K562 (cell line): ENCODE data around the gene VMA21. TPM values are rescaled to one million over a fixed set of nuclear protein-coding genes. Genes with fewer than 3 reads are reported as not detected.

Experiments
- ATAC-seq: fragments of 200-7000 bp; cut with Tn5 transposase; 3 replicates; pipeline ENCODE4 v1.9.1; 2020; ENCODE audit warnings: moderate library complexity
- BruUV-seq: library from RNA; stranded (reverse); fragments of 400-500 nt; replicated peaks from 2 replicates; lab custom pipeline; 2021; lab: Mats Ljungman, UMichigan
- CTCF ChIA-PET: fragments of 300-600 bp; formaldehyde crosslinking; extraction: SDS; loops from one replicate; lab custom pipeline; 2021; ENCODE audit warnings: low intra/inter-chr PET ratio; lab: Yijun Ruan, JAX
- POLR2A ChIA-PET: fragments of 300-600, 350-650 bp; sonication (Branson Sonifier 250); formaldehyde crosslinking; extraction: SDS; loops from one replicate; lab custom pipeline; 2021; ENCODE audit warnings: antibody characterized with exemption, inconsistent platforms; lab: Yijun Ruan, JAX
- DNase-seq, 4 experiments: peaks; one replicate each; pipeline versions ENCODE4 v3.0.0 to v3.0.0-alpha.2; 2011 to 2018; ENCODE audit warnings: low spot score in 3 of 4, mixed read lengths in 3 of 4; ENCODE audit errors: extremely low read depth in 1 of 4
- FAIRE-seq: peaks from 2 replicates; lab custom pipeline; 2011; peaks lifted over from hg19 to GRCh38; lab: Jason Lieb, UNC
- H2AFZ ChIP-seq: 2 replicates; pipeline ENCODE4 v1.6.0; 2011; ENCODE audit warnings: low read depth, low read length, control low read depth, inconsistent platforms
- H3K27ac ChIP-seq: fragments of 200-600 bp; 3 replicates; pipeline ENCODE4 v1.8.0; 2011; ENCODE audit warnings: low read depth, mild to moderate bottlenecking, control low read depth, inconsistent platforms, low read length, moderate library complexity, mixed read lengths; ENCODE audit errors: extremely low read depth
- H3K27me3 ChIP-seq, 2 experiments: fragments of 300-600 bp in 1 of 2; 2 replicates in 1 of 2; 3 replicates in 1 of 2; pipeline versions ENCODE4 v1.6.0 to v1.8.0; 2011; ENCODE audit warnings: inconsistent platforms in 2 of 2, low read length in 2 of 2, mild to moderate bottlenecking in 1 of 2, mixed read lengths in 1 of 2, moderate library complexity in 1 of 2; ENCODE audit not compliant: control insufficient read depth in 2 of 2, insufficient read depth in 2 of 2
- H3K36me3 ChIP-seq: fragments of 300-600 bp; 3 replicates; pipeline ENCODE4 v1.8.0; 2011; ENCODE audit warnings: mild to moderate bottlenecking, low read length, inconsistent platforms; ENCODE audit not compliant: control insufficient read depth, insufficient read depth
- H3K4me1 ChIP-seq, 2 experiments: fragments of 200-600 bp in 1 of 2; replicated peaks in 1 of 2; 2 replicates in 1 of 2; 3 replicates in 1 of 2; pipeline versions ENCODE4 v1.5.1 to v1.8.0; 2011; ENCODE audit warnings: inconsistent platforms in 2 of 2, low read length in 2 of 2, mild to moderate bottlenecking in 1 of 2, mixed read lengths in 1 of 2, moderate library complexity in 1 of 2; ENCODE audit not compliant: control insufficient read depth in 2 of 2, insufficient read depth in 2 of 2
- H3K4me2 ChIP-seq: 2 replicates; pipeline ENCODE4 v1.6.1; 2011; ENCODE audit warnings: low read length, control low read depth, inconsistent platforms, mixed read lengths; ENCODE audit not compliant: insufficient read depth
- H3K4me3 ChIP-seq: fragments of 200-600 bp; sonication (generic), shearing (Covaris generic); 2 replicates; pipeline ENCODE4 v1.5.1; 2016; ENCODE audit warnings: control low read depth, inconsistent platforms
- H3K79me2 ChIP-seq: fragments of 200-600 bp; 3 replicates; pipeline ENCODE4 v1.8.0; 2011; ENCODE audit warnings: low read length, inconsistent platforms; ENCODE audit not compliant: control insufficient read depth, insufficient read depth
- H3K9ac ChIP-seq, 2 experiments: 2 replicates each; pipeline versions ENCODE4 v1.6.0 to v1.6.1; 2011; ENCODE audit warnings: low read depth in 2 of 2, low read length in 2 of 2, control low read depth in 1 of 2, inconsistent platforms in 1 of 2, mild to moderate bottlenecking in 1 of 2, mixed read lengths in 1 of 2; ENCODE audit not compliant: insufficient read depth in 1 of 2
- H3K9me1 ChIP-seq: one replicate; pipeline ENCODE4 v1.6.0; 2011; ENCODE audit warnings: inconsistent platforms, mild to moderate bottlenecking, low read length, moderate library complexity; ENCODE audit not compliant: control insufficient read depth, insufficient read depth
- H3K9me3 ChIP-seq: replicated peaks from 2 replicates; pipeline ENCODE4 v1.5.1; 2011; ENCODE audit warnings: low read depth, low read length, inconsistent platforms; ENCODE audit not compliant: control insufficient read depth, insufficient read depth
- H4K20me1 ChIP-seq: replicated peaks from 2 replicates; pipeline ENCODE4 v1.6.1; 2011; ENCODE audit warnings: low read length, inconsistent platforms, mixed read lengths; ENCODE audit not compliant: control insufficient read depth, insufficient read depth
- BCOR ChIP-seq: fragments of 450-650 bp; IDR thresholded peaks from 2 replicates; pipeline ENCODE4 v1.6.1; 2016
- ELF1 ChIP-seq: fragments of 200-800 bp; sonication (Bioruptor generic); IDR thresholded peaks from 2 replicates; pipeline ENCODE4 v1.6.1; 2016; ENCODE audit warnings: missing genetic modification characterization, missing compliant biosample characterization
- FOXP1 ChIP-seq: sonication (generic); formaldehyde crosslinking; IDR thresholded peaks from 2 replicates; pipeline ENCODE4 v1.8.0; 2022; ENCODE audit warnings: mild to moderate bottlenecking, missing genetic modification reagents
- HSF4 ChIP-seq: fragments of 250-450 bp; sonication (Bioruptor Pico); IDR thresholded peaks from 2 replicates; pipeline ENCODE4 v2.1.2; 2022; ENCODE audit warnings: mild to moderate bottlenecking, moderate library complexity, borderline replicate concordance
- NR2C2 ChIP-seq, 2 experiments: fragments of 200-800 bp in 1 of 2; sonication (Bioruptor generic) in 1 of 2; sonication (generic) in 1 of 2; formaldehyde crosslinking in 1 of 2; IDR thresholded peaks; 2 replicates each; pipeline versions ENCODE4 v1.6.1 to v1.8.0; 2016 to 2022; ENCODE audit warnings: mild to moderate bottlenecking in 1 of 2, missing compliant biosample characterization in 1 of 2, missing genetic modification characterization in 1 of 2, missing genetic modification reagents in 1 of 2
- PTRF ChIP-seq: fragments of 450-650 bp; IDR thresholded peaks from 2 replicates; pipeline ENCODE4 v1.6.1; 2016; ENCODE audit warnings: mild to moderate bottlenecking, missing genetic modification characterization, missing compliant biosample characterization
- ZC3H11A ChIP-seq: IDR thresholded peaks from 2 replicates; pipeline ENCODE4 v1.6.1; 2012; ENCODE audit warnings: low read depth, low read length, improper control_type of control experiment
- ZNF133 ChIP-seq: fragments of 250-450 bp; sonication (Bioruptor Pico); IDR thresholded peaks from 2 replicates; pipeline ENCODE4 v1.4.0; 2020; ENCODE audit warnings: mild to moderate bottlenecking
- WGBS: fragments of 100-300 bp; shearing (Covaris generic); methylation state at CpG from one replicate; pipeline ENCODE4 v1.1.6; 2016; ENCODE audit warnings: low coverage, mixed read lengths; ENCODE audit not compliant: insufficient coverage; ENCODE audit errors: missing lambda C conversion rate; 5-methylcytosine and 5-hydroxymethylcytosine counted together
- in situ Hi-C: fragments of 300-500 bp; cut with MboI; formaldehyde crosslinking; loops from 4 replicates; pipeline ENCODE4 v1.15.0; 2018; ENCODE audit warnings: inconsistent platforms, mixed read lengths
- intact Hi-C: fragments of 100-400 bp; cut with micrococcal nuclease; formaldehyde crosslinking; loops from 2 replicates; pipeline ENCODE4 v1.14.2; 2022
- polyA plus RNA-seq, 8 experiments: library from polyadenylated mRNA; depleted of rRNA in 4 of 8; stranded (reverse) in 5 of 8; unstranded in 3 of 8; fragments of >200 nt; fragmentation: Nextera tagmentation in 2 of 8; fragmentation: Illumina TruSeq in 1 of 8; extraction: Ambion mirVana in 2 of 8; extraction: Trizol in 1 of 8; gene quantifications; 2 replicates each; pipeline versions ENCODE4 v1.2.1 to v1.2.3, GENCODE V29; 2011 to 2014; ENCODE audit warnings: inconsistent platforms in 1 of 8, missing spikeins in 1 of 8
- total RNA-seq, 7 experiments: library from RNA; depleted of rRNA in 6 of 7; stranded (reverse); fragments of >200 nt in 6 of 7; fragmentation: Illumina TruSeq in 2 of 7; extraction: Trizol in 2 of 7; gene quantifications; 2 replicates each; pipeline versions ENCODE4 v1.2.1 to v1.2.3, GENCODE V29; 2011 to 2021; ENCODE audit warnings: low replicate concordance in 1 of 7
- TF ChIP-seq, protein P1 (sequence below): fragments of 250-450 bp; sonication (Bioruptor Pico); IDR thresholded peaks from 2 replicates; pipeline ENCODE4 v1.4.0; 2020; ENCODE audit warnings: mild to moderate bottlenecking, moderate library complexity, borderline replicate concordance

The VMA21 gene
- total and polyA plus RNA-seq, 9 of the 15 experiments (the other 6 are each of a cell fraction or from before 2014, with no cell fraction given) = 17.5 to 101 (median 47.5) TPM

DNA sequence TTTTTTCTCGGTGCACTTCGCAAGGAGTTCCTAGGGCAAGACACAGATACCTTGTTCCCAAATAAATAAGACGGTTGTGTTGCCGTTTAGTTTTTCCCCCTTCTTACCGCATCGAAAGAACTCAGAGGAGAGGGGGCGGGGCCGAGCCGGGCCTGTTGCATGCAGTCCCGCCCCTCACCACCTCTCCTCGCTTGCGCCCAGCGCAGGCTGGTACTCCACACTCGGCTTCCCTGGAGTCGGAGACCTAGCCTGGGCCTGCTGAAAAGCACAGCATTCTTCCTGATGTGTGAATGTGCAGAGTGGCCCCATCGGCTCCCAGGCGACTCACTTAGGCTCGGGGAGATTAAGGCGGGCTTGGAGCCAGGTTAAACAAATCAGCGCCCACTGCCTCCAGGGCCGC lies 26.1 kb upstream of the VMA21 start (continued):
- TF ChIP-seq ZNF133 (CRISPR knock-in tag) (no peak), ELF1 (tag) (no peak), BCOR (no peak), FOXP1 (CRISPR knock-in tag) (no peak)
- TF ChIP-seq, protein P1, sequence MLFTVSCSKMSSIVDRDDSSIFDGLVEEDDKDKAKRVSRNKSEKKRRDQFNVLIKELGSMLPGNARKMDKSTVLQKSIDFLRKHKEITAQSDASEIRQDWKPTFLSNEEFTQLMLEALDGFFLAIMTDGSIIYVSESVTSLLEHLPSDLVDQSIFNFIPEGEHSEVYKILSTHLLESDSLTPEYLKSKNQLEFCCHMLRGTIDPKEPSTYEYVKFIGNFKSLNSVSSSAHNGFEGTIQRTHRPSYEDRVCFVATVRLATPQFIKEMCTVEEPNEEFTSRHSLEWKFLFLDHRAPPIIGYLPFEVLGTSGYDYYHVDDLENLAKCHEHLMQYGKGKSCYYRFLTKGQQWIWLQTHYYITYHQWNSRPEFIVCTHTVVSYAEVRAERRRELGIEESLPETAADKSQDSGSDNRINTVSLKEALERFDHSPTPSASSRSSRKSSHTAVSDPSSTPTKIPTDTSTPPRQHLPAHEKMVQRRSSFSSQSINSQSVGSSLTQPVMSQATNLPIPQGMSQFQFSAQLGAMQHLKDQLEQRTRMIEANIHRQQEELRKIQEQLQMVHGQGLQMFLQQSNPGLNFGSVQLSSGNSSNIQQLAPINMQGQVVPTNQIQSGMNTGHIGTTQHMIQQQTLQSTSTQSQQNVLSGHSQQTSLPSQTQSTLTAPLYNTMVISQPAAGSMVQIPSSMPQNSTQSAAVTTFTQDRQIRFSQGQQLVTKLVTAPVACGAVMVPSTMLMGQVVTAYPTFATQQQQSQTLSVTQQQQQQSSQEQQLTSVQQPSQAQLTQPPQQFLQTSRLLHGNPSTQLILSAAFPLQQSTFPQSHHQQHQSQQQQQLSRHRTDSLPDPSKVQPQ = no peak

DNA sequence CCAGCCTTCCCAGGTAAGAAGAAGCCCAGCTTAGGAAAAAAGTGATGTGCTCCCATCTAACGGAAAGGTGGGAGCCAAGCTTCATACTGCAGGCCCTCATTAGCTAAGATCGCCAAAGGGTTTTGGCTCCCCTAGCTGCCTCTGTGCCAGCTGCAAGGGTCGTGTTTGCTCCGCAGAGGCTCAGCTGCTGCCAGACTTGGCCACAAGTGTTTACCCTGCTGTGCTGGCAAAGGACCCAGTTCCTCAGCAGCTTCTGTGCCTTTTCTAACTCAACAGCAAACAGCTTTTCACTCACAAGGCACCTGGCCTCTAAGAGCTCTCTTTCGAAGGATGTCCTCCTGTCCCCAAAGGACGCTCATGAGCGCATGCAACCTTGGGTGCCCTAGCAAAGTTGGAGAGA lies 12.2 kb upstream of the VMA21 start:
- FAIRE-seq (no peak), ATAC-seq (no peak)
- Histone ChIP-seq H4K20me1 (no peaks in the 10 kb centered on the region), H3K27me3 (peaks cover 0 to 8% of the 10 kb centered on the region in 2 experiments; a peak in 3 of 5 replicates)
- intact Hi-C loops (no loop called here), in situ Hi-C loops (no loop called here)
- POLR2A ChIA-PET = no interaction called here
- TF ChIP-seq PTRF (tag) (no peak), NR2C2 (CRISPR knock-in tag; IDR thresholded peaks at IDR 0.05) (no peak), NR2C2 (tag; IDR thresholded peaks at IDR 0.05) (no peak), ZC3H11A (no peak), HSF4 (CRISPR knock-in tag) (no peak)
- TF ChIP-seq, all 486 proteins: peak for 0
- Histone ChIP-seq H2AFZ (no peak overlapping the region), H3K4me2 (no peak overlapping the region), H3K4me3 (no peak overlapping the region), H3K4me1 (no peaks in the 10 kb centered on the region; a peak in 1 of 5 replicates), H3K36me3 (no peaks in the 10 kb centered on the region), H3K79me2 (no peaks in the 10 kb centered on the region), H3K27ac (no peak overlapping the region), H3K9me3 (no peaks in the 10 kb centered on the region), H3K9me1 (no peaks in the 10 kb centered on the region), H3K9ac (no peak overlapping the region)
- no peak for DNase-seq
- BruUV-seq = no TSS peak
- CTCF ChIA-PET = no interaction called here
- WGBS = 3% methylated on average over 5 of the region's 7 CpGs
